Tibial nerve (tissue), 3 donors: ENCODE data around the gene RWDD3.

ENCODE experiments used
- CTCF ChIP-seq, 5 experiments: fragments of 200-600 bp in 3 of 5; fragments of 450-650 bp in 2 of 5; sonication (generic) in 3 of 5; IDR thresholded peaks; one replicate each; pipeline ENCODE4 v1.5.1; 2016 to 2019; ENCODE audit warnings: antibody characterized with exemption in 5 of 5, mild to moderate bottlenecking in 3 of 5, moderate library complexity in 2 of 5
- POLR2A ChIP-seq, 2 donors: fragments of 450-650 bp; IDR thresholded peaks; one replicate each; pipeline ENCODE4 v1.6.1; 2017; ENCODE audit warnings: antibody characterized with exemption in 2 of 2, mild to moderate bottlenecking in 2 of 2, moderate library complexity in 2 of 2

- TF ChIP-seq CTCF (IDR thresholded peaks at IDR 0.05) (no peak), POLR2A (IDR thresholded peaks at IDR 0.05) (no peak)
These were observed 12.5 kb downstream of the RWDD3 start for GRCh38 chr1:95246511-95246910.
